Activated gamma-delta T cell treated with anti-CD3 and anti-CD28 coated beads, Interleukin-2, amount 50 U/mL, for 16 hours (primary cell): ENCODE measurements around the gene SERPINA3.
"Not testable (repeated sequence)": the region's sequence is repeated elsewhere in the genome, so short reads cannot be mapped to it uniquely, and the experiment has no call there.

Experiments used
- DNase-seq: peaks from one replicate; pipeline ENCODE4 v3.0.0-alpha.2; 2020; ENCODE audit warnings: low read depth

SERPINA3 gene

DNA sequence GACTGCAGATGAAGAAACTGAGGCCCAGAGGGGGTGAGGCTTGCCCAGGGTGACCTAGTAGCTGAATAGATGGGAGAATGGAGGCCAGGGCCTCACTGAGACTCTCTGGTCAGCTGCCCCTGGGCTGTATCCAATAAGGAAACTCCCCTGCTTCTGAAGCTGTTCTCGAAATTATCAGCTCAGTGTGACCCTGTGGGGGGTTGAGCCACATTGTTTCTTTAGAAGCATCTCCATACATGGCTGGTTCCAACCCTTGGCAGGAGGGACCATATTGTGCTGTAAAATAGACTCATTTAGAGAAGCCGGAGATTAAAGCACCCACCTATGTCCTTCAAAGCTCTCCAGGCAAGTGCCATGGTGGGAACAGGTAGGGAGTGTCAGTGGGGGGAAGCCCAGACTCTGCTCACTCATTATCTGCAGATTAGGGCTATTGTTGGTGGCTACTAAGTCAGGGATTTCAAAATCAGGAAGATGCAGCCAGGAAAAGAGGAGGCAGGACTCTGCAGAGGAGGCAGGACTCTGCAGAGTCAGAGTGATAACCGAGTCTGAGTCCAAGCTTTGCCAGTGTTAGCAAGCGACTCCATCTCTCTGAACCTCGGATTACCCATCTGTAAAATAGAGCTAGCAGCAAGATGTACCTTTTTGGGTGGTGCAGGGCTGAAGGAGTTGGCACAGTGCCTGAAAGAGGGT is 27.5 kb upstream of the SERPINA3 start:
- no peak for DNase-seq

DNA sequence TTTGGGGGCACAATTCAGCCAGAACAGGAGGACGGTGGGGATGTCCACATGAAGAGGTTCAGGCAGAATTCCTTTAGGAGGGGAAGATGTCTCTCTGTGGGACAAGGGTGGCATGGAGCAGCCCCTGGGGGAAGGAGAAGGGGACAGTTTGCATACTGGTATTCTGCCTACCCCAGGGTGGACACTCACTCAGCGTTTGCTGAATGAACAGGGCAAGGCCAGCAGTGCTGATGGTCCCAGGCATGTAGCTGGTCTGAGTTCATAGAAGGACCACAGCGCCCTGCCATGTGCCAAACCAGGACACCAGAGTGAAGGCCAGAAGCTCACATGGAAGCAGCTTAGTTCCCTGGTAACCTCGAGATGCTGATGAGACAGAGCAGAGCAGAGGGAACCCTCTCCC is 25.6 kb upstream of the SERPINA3 start:
- no peak for DNase-seq

DNA sequence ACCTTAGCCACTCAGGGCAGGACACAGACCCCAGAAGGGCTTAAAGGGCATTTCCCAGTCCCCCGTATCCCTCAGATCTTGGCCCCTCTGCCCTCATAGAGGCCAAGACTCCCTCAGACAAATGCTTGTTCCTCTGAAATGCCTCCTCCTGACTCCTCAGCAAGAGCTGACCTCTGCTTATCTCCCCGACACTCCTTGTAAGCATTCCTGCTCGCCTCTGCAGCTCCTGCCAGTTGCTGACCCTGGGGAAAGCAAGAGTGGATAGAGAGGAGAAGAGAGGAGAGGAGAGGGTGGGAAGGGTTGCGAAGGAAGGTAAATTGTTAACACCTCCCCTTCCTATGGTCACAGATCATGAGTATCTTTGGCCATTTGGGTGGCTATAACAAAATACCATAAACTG is 23.9 kb upstream of the SERPINA3 start:
- no peak for DNase-seq

DNA sequence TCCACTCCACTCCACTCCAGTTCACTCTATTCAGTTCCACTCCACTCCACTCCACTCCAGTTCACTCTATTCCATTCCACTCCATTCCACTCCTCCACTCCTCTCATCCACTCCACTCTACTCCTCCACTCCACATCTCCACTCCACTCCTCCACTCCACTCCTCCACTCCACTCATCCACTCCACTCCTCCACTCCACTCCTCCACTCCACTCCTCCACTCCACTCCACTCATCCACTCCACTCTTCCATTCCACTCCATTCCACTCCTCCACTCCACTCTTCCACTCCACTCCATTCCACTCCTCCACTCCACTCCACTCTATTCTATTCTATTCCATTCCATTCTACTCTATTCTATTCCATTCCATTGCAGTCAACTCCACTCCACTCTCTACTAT is 21.1 kb upstream of the SERPINA3 start:
- no peak for DNase-seq

DNA sequence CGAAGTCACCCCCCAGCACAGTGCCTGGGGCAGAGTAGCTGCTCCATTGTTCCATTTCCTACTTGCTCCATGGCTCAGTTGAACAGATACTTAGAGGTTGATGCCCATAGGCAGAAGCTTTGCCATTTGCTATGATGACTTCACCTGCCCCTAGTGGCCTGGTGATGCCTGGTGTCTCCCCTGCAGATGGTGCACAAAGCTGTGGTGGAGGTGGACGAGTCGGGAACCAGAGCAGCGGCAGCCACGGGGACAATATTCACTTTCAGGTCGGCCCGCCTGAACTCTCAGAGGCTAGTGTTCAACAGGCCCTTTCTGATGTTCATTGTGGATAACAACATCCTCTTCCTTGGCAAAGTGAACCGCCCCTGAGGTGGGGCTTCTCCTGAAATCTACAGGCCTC is 20.3 kb upstream of the SERPINA3 start:
- DNase-seq: no peak

DNA sequence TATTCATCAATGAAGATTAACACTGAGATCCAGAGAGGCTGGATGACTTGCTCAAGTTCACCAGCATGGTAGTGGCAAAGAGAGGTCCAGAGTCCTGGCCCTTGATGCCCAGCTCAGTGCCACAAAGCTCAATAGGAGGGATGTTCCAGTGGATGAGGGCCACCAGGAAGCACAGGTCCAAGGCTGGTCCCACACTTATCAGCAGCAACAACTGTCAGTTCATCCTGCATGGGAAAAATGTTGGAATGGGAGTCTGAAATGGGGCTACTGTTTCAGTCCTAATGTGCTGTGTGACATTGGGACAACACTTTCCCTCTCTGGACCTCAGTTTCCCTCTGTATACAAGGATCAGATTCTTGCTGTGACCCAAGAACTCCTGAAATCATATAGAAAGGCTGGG is 19.7 kb upstream of the SERPINA3 start:
- no peak for DNase-seq

DNA sequence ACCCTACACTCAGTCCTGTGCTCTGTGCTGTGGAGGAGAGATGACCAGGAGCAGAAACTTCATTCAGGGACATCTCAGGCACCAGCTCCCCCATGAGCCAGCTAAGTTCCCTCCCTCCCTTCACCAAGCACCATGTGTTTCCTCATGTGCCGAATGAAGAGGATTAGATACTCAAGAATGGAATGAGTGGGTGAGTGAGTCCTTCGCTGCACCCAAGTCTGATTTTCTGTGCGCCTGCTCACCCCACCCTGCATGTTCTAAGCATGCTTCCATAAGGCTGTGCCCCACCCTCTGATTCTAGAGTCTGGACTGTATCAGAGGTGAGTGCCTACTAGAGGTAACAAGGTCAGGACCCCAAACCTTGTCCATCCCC is 18.8 kb upstream of the SERPINA3 start:
- no peak for DNase-seq

DNA sequence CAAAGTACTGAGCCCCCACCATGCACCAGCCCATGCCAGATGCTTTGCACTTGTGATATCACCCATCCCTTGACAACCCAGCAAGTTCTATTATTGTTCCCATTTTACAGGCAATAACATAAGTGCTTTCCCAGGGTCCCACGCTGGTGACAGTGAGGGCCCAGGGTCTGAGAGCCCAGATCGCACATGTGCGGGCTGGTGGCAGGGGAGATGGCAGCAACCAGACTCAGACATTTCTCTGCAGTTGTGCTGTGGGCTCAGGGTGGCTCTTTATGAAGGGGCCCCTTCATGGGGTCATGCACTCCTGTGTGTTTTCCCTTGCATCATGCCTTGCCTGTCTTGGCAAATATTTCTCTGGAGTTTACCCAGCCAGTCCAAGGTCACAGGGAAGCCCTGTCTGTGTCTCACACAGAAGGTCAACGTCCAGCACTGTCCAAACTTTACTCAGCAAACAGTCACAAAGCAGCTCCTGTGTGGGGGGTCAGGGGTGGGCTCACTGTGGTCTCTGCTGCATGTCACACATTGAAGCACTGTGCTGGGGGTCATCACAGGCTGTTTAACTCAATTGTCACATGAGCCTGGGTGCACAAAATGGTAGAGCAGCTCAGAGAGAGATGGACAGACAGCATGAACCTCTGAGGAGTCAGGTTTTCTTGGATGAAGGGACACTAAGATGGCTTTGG is 18.3 kb upstream of the SERPINA3 start:
- no peak for DNase-seq

DNA sequence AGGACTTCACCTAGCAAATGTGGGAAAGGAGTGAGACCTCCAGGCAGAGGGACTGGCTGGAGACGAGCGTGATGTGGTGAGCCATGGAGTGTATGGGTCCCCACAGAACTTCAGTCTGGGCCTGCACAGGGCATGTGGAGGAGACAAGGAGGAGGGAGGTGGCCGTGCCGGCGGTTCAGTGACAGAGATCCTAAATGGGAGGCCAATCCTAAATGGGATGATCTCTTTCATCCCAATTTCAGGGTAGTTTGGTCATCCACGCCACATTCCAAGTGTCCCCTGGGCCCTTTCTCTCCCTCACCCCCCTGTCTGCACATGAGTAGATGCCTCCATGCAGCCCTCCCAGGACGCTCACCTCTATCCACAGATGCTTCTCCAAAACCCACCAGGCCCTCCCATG is 17.8 kb upstream of the SERPINA3 start:
- no peak for DNase-seq

DNA sequence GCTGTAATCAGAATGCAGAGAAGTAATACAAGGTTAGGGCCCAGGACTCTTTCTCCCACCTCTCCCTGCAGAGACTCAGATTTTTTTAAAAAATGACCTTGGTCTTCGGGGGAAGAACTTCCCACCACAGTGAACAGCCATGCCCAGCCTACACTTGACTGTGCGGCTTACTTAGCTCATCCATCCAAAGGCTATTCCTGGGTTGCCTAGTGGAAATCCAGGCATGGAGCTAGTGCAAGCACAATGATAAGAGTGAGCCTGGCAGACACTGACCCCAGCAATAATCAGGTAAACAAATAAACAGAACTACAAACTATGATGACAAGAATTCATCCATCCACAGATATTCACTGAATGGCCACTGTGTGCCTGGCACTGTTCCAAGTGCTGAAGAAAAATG is 16.3 kb upstream of the SERPINA3 start:
- no peak for DNase-seq

DNA sequence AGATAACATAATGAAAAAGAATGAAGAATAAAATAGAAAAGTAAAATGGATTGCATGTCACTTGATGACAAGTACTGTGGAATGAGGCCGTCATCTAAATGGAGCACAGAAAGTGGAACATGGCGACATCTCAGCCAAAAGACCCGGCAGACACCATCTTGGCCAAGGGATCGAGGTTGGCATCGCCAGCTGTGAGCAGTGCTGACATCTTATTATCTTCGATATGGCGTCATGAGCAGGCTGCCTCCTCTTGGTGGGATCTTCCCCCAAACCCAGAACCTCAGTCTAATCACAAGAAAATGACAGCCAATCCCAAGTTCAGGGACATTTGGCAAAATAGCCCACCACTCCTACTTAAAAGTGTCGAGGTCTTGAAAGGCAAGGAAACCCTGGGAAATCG is 15.8 kb upstream of the SERPINA3 start:
- no peak for DNase-seq

DNA sequence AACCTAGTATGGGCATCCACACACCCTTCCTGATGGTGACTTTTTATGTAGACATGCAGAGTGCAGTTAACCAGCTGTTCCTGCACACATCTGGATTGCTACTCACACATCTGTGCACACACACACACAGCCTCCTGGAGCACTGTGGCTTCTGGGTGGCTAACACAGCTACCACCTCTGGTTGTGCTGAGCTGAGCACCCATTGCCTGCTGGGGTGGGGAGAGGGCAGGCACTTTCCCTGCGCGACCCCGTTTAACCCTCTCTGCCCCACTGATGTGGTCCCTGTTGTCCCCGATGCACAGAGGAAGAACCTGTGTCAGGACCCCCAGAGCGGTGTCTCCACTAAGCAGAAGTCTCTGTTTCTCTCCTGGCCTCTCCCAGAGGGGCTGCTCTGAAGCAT is 14.4 kb upstream of the SERPINA3 start:
- DNase-seq: no peak

DNA sequence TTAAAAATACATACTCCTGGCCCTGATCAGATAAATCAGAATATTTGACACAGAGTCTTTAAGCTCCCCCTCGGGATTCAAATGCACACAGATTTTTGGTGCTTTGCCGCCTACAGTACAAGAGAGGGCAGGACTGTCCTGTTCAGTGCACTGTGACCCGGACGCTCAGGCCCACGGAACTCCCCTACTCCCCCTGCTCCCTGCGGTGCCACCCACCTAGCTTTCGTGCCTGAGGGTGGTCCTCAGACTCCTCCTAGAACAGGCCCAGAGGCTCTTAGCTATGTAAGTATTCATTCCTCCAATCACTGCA is 13.7 kb upstream of the SERPINA3 start:
- DNase-seq: no peak

DNA sequence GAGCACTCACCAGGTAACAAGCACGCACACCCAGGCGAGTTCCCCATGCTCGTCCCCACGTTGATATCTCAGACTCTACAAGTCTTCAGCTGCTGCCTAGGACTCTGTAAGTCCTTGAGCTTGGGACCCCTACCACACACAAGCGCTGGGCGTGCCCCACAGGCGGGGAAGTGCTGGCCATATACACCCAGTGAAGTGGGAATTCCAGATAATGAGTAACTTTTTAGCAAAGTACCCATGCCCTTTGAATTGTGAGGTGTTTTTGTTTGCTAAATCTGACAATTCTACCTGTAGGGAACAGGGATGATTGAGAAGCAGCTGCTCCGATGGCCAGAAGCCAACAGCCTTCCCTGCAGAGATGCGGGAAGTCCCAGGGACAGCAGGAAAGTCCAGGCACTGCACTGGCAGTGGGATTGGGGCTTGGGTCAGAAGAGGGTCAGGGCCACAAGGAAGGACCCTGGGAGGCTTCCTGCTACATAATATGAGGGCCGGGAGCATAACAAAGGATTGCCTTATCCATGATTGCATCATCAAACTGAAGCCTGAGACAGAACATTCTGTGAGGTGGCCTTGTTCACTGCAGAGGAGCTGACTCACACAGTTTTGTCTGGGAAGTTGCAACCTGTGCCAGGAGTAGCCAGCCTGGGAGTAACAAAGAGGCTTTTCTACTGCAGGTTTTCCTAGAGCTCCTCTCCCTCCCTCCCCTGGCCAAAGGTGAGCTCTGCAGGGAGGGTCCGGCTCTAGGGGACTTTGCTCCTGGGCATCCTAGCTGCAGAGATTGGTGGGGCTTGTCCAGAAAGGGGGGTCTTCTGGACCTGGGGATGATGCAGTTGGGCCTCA is 13.2 kb upstream of the SERPINA3 start:
- no peak for DNase-seq

DNA sequence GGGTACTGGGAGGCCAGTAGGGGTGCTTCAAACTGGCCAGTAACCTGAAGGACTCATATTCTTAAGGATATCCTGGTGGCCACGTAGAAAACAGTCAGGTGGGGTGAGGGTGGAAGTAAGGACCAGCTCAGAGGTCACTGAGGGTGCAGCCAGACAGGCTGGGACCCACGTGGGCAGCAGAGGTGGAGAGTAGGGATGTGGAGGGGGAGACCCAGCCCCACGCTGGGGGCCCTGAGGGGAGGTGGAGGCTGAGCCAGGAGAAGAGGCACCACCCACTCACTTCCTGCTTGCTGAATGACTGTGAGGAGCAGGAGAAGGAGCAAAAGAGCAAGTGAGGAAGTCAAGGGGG is 12.6 kb upstream of the SERPINA3 start:
- DNase-seq: no peak

DNA sequence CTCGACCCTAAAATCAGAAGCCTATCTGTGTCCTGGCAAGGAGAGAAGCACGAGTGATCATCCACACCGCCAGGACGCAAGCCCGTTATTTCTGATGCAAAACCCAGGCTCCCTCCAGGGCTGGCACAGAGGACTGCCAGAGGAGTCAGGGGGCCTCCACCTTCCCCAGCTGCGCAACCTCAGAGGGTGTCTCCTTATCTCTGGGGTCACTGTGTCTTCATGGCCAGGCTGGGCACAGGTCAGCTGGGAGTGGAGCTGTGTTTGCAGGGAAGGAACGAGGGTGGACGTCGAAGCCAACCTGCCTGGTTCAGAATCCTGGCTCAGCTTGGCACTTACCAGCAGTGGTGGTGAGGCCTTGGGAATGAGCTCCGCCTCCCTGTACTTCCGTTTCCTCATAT is 12.0 kb upstream of the SERPINA3 start:
- DNase-seq: no peak

DNA sequence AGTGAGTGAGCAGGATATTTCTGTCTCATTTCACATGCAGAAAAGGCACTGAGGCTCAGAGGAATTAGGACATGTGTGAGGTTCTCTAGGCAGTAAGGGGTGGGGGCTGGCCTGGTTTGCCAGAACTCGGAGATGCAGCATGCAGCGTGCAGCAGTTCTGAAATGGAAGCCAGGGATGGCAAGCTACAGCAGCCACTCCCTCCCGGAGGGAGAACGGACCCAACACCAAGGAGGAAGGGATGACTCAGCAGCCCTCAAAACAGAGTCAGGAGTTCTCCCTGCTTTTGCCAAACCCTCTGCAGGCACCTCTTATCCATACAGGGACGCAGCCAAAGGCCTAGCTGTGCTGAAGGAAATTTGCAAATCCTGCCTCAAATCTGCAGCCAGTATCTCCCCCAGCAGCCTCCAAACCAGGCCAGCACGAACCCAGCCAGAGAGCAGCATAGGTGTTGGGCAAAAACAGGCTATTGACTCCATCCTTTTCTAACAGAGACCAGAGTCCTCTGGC is 10.3 kb upstream of the SERPINA3 start:
- DNase-seq: no peak

DNA sequence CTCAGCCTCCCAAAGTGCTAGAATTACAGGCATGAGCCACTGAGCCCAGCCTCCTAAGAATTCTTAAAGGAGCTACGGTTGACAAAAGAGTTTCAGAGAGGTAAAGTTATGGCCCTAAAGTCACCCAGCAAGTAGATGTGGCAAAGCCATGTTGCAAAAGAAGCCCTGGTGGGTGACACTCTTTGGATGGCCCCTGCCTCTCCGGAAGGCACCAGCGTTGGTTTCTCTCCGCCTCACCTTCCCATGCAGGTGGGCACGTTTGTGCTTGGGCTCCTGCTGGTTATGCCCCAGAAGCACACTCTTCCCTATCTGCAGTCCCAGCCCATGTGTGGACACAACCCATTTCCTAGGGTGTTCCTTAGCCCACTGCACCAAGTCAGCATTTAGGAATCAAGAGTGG is 9.5 kb upstream of the SERPINA3 start:
- DNase-seq: no peak

DNA sequence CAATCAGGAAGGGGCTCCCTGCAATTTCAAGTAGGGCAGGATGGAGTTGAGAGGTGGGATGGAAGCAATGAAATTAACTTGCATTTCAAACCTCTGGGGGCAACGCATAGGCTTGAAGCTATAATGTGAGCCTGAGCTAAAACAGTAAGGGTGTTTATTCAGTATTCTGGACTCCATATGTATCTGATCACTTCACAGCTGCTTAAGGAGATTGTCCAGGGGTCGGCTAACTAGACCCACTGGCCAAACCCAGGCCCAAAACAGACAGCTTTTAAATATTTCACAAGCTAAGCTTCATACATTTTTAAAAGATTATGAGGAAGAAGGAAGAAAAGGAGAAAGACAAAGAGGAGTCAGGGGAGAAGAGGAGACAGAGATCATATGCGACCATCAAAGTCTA is 6.8 kb upstream of the SERPINA3 start:
- DNase-seq: no peak

DNA sequence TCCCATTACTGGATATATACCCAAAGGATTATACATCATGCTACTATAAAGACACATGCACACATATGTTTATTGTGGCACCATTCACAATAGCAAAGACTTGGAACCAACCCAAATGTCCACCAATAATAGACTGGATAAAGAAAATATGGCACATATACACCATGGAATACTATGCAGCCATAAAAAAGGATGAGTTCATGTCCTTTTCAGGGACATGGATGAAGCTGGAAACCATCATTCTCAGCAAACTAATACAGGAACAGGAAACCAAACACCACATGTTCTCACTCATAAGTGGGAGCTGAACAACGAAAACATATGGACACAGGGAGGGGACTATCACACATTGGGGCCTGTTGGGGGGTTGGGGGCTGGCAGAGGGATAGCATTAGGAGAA is 3.2 kb upstream of the SERPINA3 start:
- DNase-seq: not testable (repeated sequence)

DNA sequence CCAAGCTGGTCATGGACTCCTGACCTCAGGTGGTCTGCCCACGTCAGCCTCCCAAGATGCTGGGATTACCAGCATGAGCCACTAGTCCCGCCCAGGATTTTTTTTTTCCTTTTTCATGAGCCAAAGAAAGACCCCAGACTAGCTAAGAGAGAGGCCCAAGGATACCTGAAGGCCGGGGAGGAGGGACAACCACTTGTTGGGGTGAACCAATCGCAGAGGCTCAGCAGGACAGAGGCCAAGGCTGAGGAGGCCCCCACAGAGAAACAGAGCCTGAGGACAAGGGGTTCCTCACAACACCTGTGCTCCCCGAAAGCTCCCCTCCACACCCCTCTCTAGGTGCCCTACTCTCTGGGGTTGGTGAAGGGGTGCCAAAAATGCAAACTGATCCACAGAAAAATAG is 1.0 kb upstream of the SERPINA3 start:
- DNase-seq: no peak

DNA sequence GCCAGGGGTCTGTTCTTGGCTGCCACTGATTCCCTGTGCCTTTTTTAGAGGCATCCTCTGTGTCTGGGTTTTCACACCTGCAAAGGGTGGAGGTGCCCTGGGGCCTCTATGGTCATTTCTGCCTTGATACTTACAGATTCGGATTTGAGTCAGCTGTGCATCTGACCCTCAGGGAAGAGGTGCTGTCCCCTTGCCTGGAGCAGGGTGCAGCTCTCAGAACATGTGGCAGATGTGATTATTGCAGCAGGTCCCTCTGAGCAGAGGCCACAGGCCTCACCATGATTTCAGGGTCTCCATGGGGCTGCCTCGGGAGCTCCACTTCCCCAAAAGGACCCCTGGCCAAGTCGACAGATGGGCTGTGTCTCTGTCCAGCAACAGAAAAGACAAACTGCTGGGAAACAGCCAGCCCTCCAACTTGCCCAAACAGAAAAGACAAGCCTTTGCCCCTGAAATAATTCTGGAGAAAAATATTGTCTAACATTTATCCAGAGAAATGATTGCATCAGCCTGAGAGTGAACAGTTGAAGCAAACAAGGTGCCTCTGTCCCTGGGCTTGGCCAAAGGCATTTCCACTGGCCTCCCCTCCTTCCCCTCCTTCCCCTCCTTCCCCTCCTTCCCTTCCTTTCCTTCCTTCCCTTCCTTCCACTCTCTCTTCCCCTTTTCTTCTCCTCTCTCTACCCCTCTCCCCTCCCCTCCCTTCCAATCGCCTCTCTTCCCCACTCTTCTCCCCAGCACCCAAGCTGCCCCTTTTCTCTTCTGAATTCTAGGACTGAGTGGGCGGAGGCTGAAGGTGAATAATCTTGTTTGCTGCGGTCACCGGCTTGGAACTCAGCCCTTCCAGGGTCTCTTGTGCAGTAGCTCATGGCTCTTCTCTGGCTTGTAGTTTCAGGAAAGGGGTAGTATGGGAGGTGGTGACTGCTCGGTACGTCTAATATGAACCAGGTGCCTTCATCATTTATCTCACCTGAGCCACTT is 676 bp downstream of the SERPINA3 start:
- DNase-seq: no peak
